Measurements from ENCODE around the gene TBPL1. TPM values are rescaled to one million over a fixed set of nuclear protein-coding genes. Genes with fewer than 3 reads are reported as not detected.
A peak's percentile ranks its signal among the peaks of the same experiment; 100 is the strongest.

The TBPL1 gene
- total and polyA plus RNA-seq, 10 of the 15 experiments (the other 5 are each of a cell fraction or from before 2014, with no cell fraction given): 34.6 to 71.2 (median 43.0) TPM

- no peak for TF ChIP-seq POU2F2 (IDR thresholded peaks at IDR 0.05; ENCODE audit: borderline replicate concordance, low read depth, low read length)
- TF ChIP-seq KLF5 (IDR thresholded peaks at IDR 0.05; ENCODE audit: partially characterized antibody): no peak
- TF ChIP-seq PKNOX1 (IDR thresholded peaks at IDR 0.05): no peak
- no peak for TF ChIP-seq TARDBP (IDR thresholded peaks at IDR 0.05; ENCODE audit: borderline replicate concordance)
- TF ChIP-seq DPF2 (IDR thresholded peaks at IDR 0.05): peak; percentile 52
- peak; percentile 74 for TF ChIP-seq EED (IDR thresholded peaks at IDR 0.05; ENCODE audit: low read depth)
- no peak for TF ChIP-seq MYC (IDR thresholded peaks at IDR 0.05; ENCODE audit: insufficient read depth, insufficient read length, insufficient replicate concordance, low read length, severe bottlenecking)
- no peak for TF ChIP-seq YBX1 (IDR thresholded peaks at IDR 0.05)
- no peak for TF ChIP-seq SMARCA5 (IDR thresholded peaks at IDR 0.05)
- TF ChIP-seq SUPT20H (IDR thresholded peaks at IDR 0.05; ENCODE audit: borderline replicate concordance, control insufficient read depth, low read depth, low read length): no peak
- no peak for TF ChIP-seq WRNIP1 (IDR thresholded peaks at IDR 0.05; ENCODE audit: borderline replicate concordance, low read depth, low read length)
- no peak for TF ChIP-seq GABPA (IDR thresholded peaks at IDR 0.05; ENCODE audit: low read depth)
- TF ChIP-seq POLR2AphosphoS5 (IDR thresholded peaks at IDR 0.05; ENCODE audit: low read length): peak; percentile 44
- no peak for TF ChIP-seq REST (IDR thresholded peaks at IDR 0.05; ENCODE audit: low read depth, low read length)
- TF ChIP-seq NR2F1 (conservative IDR thresholded peaks at IDR 0.05): peak; percentile 67
- no peak for TF ChIP-seq FOXM1 (IDR thresholded peaks at IDR 0.05; ENCODE audit: low read depth, low read length)
- no peak for TF ChIP-seq MAX (IDR thresholded peaks at IDR 0.05; ENCODE audit: low read depth, low read length)
- TF ChIP-seq HSF1 (IDR thresholded peaks at IDR 0.05; ENCODE audit: low read depth, low read length): no peak
- peak; percentile 31; the same call in 1 of the 2 replicates for TF ChIP-seq CREM (IDR thresholded peaks at IDR 0.05; ENCODE audit: low read depth)
- no peak for TF ChIP-seq EGR1 (IDR thresholded peaks at IDR 0.05; ENCODE audit: borderline replicate concordance in 1 of 2, low read depth in 2 of 2, low read length in 2 of 2)
- TF ChIP-seq ATF2 (IDR thresholded peaks at IDR 0.05; ENCODE audit: low read length): no peak
- 0 out of 2 replicates have a peak, but pooled peaks have one; percentile 53 for TF ChIP-seq NFYB (IDR thresholded peaks at IDR 0.05; ENCODE audit: insufficient read depth, low read depth, low read length)
These were observed 876 bp upstream of the TBPL1 start (continued) for GRCh38 chr6:133951881-133952814.
